Peyer's patch (tissue), 4 donors: ENCODE data around the gene GALM.
A peak's percentile ranks its signal among the peaks of the same experiment; 100 is the strongest.

Experiments
- POLR2A ChIP-seq, 2 donors: fragments of 450-650 bp; IDR thresholded peaks; one replicate each; pipeline ENCODE4 v1.5.1; 2017; ENCODE audit warnings: antibody characterized with exemption in 2 of 2, mild to moderate bottlenecking in 2 of 2, moderate library complexity in 2 of 2
- TF ChIP-seq, protein P1 (sequence below), 6 experiments: fragments of 450-650 bp in 4 of 6; fragments of 200-600 bp in 2 of 6; sonication (generic) in 1 of 6; IDR thresholded peaks; one replicate each; pipeline ENCODE4 v1.5.1; 2017 to 2019; ENCODE audit warnings: antibody characterized with exemption in 6 of 6, mild to moderate bottlenecking in 3 of 6, moderate library complexity in 1 of 6

DNA sequence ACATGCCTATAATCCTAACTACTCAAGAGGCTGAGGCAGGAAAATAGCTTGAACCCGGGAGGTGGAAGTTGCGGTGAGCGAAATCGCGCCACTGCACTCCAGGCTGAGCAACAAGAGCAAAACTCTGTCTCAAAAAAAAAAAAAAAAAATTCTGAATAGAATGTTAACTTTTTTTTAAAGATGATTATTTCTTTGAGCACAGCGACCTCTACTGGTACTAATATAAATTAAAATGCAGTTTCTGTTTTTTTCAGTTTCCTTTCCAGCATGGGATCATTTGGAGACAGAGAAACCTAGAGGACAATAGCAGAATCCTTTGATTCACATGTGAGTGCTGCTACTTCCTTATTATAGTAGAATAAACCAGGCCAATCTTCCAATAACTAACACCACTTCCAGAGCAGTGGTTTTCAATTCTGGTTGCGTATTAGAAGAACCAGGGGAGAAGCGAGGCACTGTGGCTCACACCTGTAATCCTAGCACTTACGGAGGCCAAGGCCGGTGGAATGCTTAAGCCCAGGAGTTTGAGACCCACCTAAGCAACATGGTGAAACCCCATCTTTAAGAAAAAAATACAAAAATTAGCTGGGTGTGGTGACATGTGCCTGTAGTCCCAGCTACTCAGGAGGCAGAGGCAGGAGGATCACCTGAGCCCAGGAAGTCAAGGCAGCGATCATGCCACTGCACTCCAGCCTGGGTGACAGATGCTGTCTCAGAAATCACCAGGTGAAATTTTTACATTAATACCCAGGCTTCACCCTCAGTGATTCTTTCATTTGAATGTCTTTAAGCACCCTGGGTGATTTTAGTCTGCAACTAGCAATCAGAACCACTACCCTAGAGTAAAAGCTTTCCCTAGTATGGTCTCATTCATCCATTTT lies 75.2 kb downstream of the GALM start:
- TF ChIP-seq, protein P1, sequence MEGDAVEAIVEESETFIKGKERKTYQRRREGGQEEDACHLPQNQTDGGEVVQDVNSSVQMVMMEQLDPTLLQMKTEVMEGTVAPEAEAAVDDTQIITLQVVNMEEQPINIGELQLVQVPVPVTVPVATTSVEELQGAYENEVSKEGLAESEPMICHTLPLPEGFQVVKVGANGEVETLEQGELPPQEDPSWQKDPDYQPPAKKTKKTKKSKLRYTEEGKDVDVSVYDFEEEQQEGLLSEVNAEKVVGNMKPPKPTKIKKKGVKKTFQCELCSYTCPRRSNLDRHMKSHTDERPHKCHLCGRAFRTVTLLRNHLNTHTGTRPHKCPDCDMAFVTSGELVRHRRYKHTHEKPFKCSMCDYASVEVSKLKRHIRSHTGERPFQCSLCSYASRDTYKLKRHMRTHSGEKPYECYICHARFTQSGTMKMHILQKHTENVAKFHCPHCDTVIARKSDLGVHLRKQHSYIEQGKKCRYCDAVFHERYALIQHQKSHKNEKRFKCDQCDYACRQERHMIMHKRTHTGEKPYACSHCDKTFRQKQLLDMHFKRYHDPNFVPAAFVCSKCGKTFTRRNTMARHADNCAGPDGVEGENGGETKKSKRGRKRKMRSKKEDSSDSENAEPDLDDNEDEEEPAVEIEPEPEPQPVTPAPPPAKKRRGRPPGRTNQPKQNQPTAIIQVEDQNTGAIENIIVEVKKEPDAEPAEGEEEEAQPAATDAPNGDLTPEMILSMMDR (IDR thresholded peaks at IDR 0.05), result peak; percentile 53 to 92 (median 76)
- no peak for TF ChIP-seq POLR2A (IDR thresholded peaks at IDR 0.05)
